GM12892 (cell line): Measurements from ENCODE around the gene KCNQ5.

Source experiments
- DNase-seq: peaks from one replicate; pipeline ENCODE4 v3.0.0; 2011; ENCODE audit not compliant: insufficient read length
- FAIRE-seq: peaks from 2 replicates; lab custom pipeline; 2011; peaks lifted over from hg19 to GRCh38; lab: Jason Lieb, UNC
- POLR2A ChIP-seq: IDR thresholded peaks from 2 replicates; pipeline ENCODE4 v1.6.1; 2011; ENCODE audit warnings: low read depth, low read length, control low read depth
- POLR2AphosphoS5 ChIP-seq: IDR thresholded peaks from 2 replicates; pipeline ENCODE4 v1.6.1; 2011; ENCODE audit warnings: low read depth, low read length, control low read depth
- TAF1 ChIP-seq: IDR thresholded peaks from 2 replicates; pipeline ENCODE4 v1.6.1; 2011; ENCODE audit warnings: low read depth, mild to moderate bottlenecking, control low read depth, low read length, borderline replicate concordance

Gene KCNQ5

GRCh38 chr6:73011945-73012344 lies 390.1 kb downstream of the KCNQ5 start:
- FAIRE-seq, result no peak
- TF ChIP-seq TAF1 (no peak), POLR2AphosphoS5 (no peak), POLR2A (no peak)
- DNase-seq, result no peak

- no peak for FAIRE-seq
- DNase-seq, result no peak
- TF ChIP-seq POLR2AphosphoS5 (no peak), POLR2A (no peak), TAF1 (no peak)
Observed at GRCh38 chr6:73017476-73017875, 395.6 kb downstream of the KCNQ5 start.

- DNase-seq, result no peak
- FAIRE-seq, result no peak
- no peak for TF ChIP-seq TAF1
- no peak for TF ChIP-seq POLR2A
- no peak for TF ChIP-seq POLR2AphosphoS5
Observed at GRCh38 chr6:73024598-73024997, 402.7 kb downstream of the KCNQ5 start.

GRCh38 chr6:73027691-73028090 lies 405.8 kb downstream of the KCNQ5 start:
- TF ChIP-seq POLR2A (no peak), TAF1 (no peak), POLR2AphosphoS5 (no peak)
- FAIRE-seq (no peak), DNase-seq (no peak)

- no peak for TF ChIP-seq TAF1
- TF ChIP-seq POLR2A, result no peak
- TF ChIP-seq POLR2AphosphoS5, result no peak
- FAIRE-seq (no peak), DNase-seq (no peak)
Observed at GRCh38 chr6:73028124-73028766, 406.4 kb downstream of the KCNQ5 start.

- no peak for FAIRE-seq
- TF ChIP-seq POLR2AphosphoS5, result no peak
- TF ChIP-seq POLR2A, result no peak
- TF ChIP-seq TAF1, result no peak
Observed at GRCh38 chr6:73028893-73029450, 407.1 kb downstream of the KCNQ5 start.

GRCh38 chr6:73030257-73030656 lies 408.4 kb downstream of the KCNQ5 start:
- DNase-seq (no peak), FAIRE-seq (peak; percentile 81)
- TF ChIP-seq POLR2AphosphoS5, result no peak
- no peak for TF ChIP-seq TAF1
- no peak for TF ChIP-seq POLR2A

More at GRCh38 chr6:73028893-73029450, 407.1 kb downstream of the KCNQ5 start:
- no peak for DNase-seq

GRCh38 chr6:73030791-73031782 lies 409.2 kb downstream of the KCNQ5 start:
- FAIRE-seq (no peak), DNase-seq (no peak)
- TF ChIP-seq POLR2AphosphoS5 (no peak), POLR2A (no peak), TAF1 (no peak)

- TF ChIP-seq TAF1 (no peak), POLR2A (no peak), POLR2AphosphoS5 (no peak)
- DNase-seq (no peak), FAIRE-seq (no peak)
Observed at GRCh38 chr6:73032586-73032985, 410.7 kb downstream of the KCNQ5 start.

GRCh38 chr6:73036689-73037088 lies 414.8 kb downstream of the KCNQ5 start:
- TF ChIP-seq TAF1 (no peak), POLR2AphosphoS5 (no peak), POLR2A (no peak)
- FAIRE-seq (no peak), DNase-seq (no peak)

- FAIRE-seq (no peak), DNase-seq (no peak)
- TF ChIP-seq TAF1, result no peak
- no peak for TF ChIP-seq POLR2AphosphoS5
- TF ChIP-seq POLR2A, result no peak
Observed at GRCh38 chr6:73041051-73041450, 419.2 kb downstream of the KCNQ5 start.
